ENCODE results near the gene FUCA2.

FUCA2 gene

DNA sequence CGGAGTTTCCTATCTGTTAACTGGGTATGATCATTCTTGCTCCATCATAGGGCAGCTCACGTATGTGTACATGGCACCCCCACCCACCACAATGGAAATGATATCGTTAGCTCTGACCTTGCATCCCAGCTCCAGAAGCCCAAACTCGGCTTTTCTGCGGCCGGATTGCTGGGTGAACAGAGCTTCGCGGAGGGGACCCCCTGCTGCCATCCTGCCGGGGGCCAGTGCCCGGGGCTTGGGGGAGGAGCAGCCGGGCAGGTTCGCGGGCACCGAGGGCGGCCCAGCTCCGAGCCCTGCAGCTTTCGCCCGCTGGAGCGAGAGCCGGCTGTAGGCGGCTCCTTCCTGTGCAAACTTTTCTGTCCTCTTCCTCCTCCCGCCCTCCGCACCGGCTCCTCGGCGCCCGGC is 24.9 kb upstream of the FUCA2 start:
- peaks cover 0 to 12% (median 3%) of the 10 kb centered on the region in 4 donors for H3K4me1 ChIP-seq
- no peaks in the 10 kb centered on the region for H3K9me3 ChIP-seq
- TF ChIP-seq, protein P1, sequence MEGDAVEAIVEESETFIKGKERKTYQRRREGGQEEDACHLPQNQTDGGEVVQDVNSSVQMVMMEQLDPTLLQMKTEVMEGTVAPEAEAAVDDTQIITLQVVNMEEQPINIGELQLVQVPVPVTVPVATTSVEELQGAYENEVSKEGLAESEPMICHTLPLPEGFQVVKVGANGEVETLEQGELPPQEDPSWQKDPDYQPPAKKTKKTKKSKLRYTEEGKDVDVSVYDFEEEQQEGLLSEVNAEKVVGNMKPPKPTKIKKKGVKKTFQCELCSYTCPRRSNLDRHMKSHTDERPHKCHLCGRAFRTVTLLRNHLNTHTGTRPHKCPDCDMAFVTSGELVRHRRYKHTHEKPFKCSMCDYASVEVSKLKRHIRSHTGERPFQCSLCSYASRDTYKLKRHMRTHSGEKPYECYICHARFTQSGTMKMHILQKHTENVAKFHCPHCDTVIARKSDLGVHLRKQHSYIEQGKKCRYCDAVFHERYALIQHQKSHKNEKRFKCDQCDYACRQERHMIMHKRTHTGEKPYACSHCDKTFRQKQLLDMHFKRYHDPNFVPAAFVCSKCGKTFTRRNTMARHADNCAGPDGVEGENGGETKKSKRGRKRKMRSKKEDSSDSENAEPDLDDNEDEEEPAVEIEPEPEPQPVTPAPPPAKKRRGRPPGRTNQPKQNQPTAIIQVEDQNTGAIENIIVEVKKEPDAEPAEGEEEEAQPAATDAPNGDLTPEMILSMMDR (IDR thresholded peaks at IDR 0.05), result no peak
- peak overlapping the region; percentile 58 to 59 for H3K4me3 ChIP-seq
- no peaks in the 10 kb centered on the region for H3K27me3 ChIP-seq
- H3K36me3 ChIP-seq, result no peaks in the 10 kb centered on the region
- intact Hi-C loops (cut with DNase I; ENCODE audit: low total_unique reads), result no loop called here
- H3K27ac ChIP-seq, result peak overlapping the region; percentile 43 to 78
- DNase-seq, result peak; percentile 27 to 70

DNA sequence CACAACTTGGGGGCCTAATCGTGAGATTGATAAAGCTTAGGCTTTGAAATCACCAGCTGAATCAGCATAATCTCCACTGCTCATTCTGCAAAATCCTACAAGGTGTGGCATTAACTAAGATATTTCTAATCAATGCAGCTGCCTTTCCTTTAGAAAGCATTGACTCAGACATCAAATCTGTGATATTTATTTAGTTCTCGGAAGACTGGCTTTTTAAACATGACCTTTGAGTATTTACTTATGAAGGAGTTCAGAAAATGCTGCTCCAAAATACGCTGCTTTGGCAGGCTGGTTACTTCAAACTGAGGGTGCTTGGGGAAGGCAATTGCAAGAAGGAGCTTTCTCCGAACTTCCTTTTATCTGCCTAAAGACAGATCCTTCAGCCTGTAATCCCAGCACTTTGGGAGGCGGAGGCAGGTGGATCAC is 23.7 kb upstream of the FUCA2 start:
- Histone ChIP-seq H3K9me3 (no peaks in the 10 kb centered on the region), H3K27me3 (no peaks in the 10 kb centered on the region), H3K36me3 (no peaks in the 10 kb centered on the region), H3K4me1 (peaks cover 0 to 12% (median 3%) of the 10 kb centered on the region in 4 donors), H3K4me3 (no peak overlapping the region), H3K27ac (no peak overlapping the region)
- intact Hi-C loops (cut with DNase I; ENCODE audit: low total_unique reads), result no loop called here
- DNase-seq, result no peak
- TF ChIP-seq, protein P1 (IDR thresholded peaks at IDR 0.05), result no peak

DNA sequence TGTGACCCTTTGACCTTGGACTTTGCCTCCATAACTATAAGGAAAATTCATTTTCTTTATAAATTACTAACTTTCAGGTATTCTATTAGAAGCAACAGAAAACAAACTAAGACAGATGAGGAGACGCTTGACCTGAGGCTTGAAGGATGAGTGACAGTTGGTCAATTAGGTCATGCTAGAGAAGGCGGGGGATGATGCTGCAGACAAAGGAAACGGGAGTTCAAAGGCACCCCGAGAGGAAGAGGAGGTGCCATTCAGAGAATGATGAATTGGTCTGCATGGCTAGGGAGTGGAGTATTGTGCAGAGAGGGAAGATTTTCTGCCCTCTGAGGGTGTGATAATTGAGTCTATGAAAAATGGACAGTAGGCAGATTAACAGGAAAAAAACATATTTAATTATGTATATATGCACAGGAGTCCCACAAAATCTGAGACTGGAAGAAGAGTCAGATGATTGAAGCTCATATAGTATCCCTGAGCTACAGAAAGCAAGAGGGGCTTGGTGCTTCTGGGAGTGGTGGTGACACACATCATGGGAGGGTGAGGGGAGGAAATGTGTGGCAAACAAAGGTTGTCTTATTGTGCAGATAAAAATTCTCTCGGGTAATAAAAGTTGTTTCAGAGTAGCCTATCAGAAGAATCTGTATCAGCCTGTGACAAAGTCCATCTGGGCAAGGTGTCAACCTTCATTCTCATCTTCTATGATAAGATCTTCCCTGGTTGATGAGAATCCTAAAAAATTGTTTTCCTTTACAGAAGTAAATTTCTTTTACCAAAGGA is 20.4 kb upstream of the FUCA2 start:
- no peak overlapping the region for H3K4me3 ChIP-seq

DNA sequence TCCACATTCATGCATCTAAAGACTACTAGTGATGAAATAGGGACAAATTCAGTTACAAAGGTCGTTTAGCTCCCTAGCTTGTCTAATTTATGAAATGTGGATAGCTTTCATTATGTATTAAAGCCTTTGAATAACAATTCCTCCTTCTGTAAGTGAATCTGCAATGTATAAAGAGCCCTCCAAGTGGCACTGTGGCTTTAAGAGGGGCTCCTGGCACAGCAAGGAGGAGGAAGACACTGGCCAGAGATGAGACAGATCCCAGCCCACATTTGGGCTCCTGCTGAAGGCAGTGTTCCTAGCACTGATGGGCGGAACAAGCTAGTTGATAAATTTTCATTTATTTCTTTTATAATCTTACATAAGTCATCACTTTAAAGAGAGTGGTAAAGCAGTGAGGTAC is 17.6 kb upstream of the FUCA2 start:
- TF ChIP-seq, protein P1 (IDR thresholded peaks at IDR 0.05), result no peak
- intact Hi-C loops (cut with DNase I; ENCODE audit: low total_unique reads), result no loop called here
- no peak for DNase-seq
- Histone ChIP-seq H3K9me3 (no peaks in the 10 kb centered on the region), H3K27me3 (no peaks in the 10 kb centered on the region), H3K4me3 (no peak overlapping the region), H3K27ac (no peak overlapping the region), H3K4me1 (no peaks in the 10 kb centered on the region), H3K36me3 (no peaks in the 10 kb centered on the region)

More for the DNA sequence above, 20.4 kb upstream of the FUCA2 start:
- Histone ChIP-seq H3K36me3 (no peaks in the 10 kb centered on the region), H3K9me3 (no peaks in the 10 kb centered on the region), H3K27me3 (no peaks in the 10 kb centered on the region), H3K27ac (no peak overlapping the region), H3K4me1 (peaks cover 0 to 4% (median 0%) of the 10 kb centered on the region in 4 donors)
- TF ChIP-seq, protein P1 (IDR thresholded peaks at IDR 0.05), result no peak
- no peak for DNase-seq
- intact Hi-C loops (cut with DNase I; ENCODE audit: low total_unique reads), result no loop called here

DNA sequence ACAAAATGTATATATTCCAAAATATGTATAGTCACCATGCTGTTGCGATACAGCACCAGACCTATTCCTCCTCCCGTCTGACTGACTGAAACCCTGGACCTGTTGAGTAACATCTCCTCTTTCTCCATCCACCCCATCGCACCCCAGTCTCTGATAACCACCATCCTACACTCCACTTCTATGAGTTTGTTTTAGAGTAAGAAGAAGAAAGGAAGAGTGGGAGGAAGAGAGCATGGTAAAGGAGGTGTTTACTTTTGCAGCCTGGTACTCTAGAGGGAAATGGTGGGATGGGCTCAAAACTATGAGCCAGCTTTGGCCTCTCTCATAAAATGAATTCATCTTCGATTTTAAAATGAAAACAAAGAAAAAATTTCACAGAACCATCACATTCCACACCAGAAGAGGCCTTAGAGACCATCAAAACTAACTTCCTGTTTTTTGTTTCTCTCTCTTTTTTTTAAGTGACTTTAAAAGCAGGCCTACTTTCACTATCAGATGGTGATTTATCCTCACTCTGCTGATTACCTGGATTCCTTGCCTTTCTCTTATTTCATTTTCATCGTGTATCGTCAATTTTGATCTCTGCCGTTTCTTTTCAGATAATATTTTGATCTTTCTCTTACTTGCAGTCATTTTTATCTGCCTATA is 16.8 kb upstream of the FUCA2 start:
- TF ChIP-seq, protein P1 (IDR thresholded peaks at IDR 0.05), result no peak
- Histone ChIP-seq H3K4me3 (no peak overlapping the region), H3K9me3 (no peaks in the 10 kb centered on the region), H3K27me3 (no peaks in the 10 kb centered on the region), H3K36me3 (no peaks in the 10 kb centered on the region), H3K27ac (no peak overlapping the region), H3K4me1 (no peaks in the 10 kb centered on the region)
- intact Hi-C loops (cut with DNase I; ENCODE audit: low total_unique reads), result no loop called here
- DNase-seq, result no peak

Data from tibial artery (tissue), 4 donors.